PC-9 (cell line): ENCODE measurements around the gene PSMG3. TPM values are rescaled to one million over a fixed set of nuclear protein-coding genes. Genes with fewer than 3 reads are reported as not detected.
A peak's percentile ranks its signal among the peaks of the same experiment; 100 is the strongest.

Source experiments
- BruUV-seq: library from RNA; stranded (reverse); fragments of 400-500 nt; replicated peaks from 2 replicates; lab custom pipeline; 2021; lab: Mats Ljungman, UMichigan
- CTCF ChIA-PET: fragments of 300-600 bp; sonication (Branson Sonifier 250); formaldehyde crosslinking; loops from one replicate; lab custom pipeline; 2022; ENCODE audit warnings: antibody characterized with exemption; lab: Charles Lee
- POLR2A ChIA-PET: fragments of 300-600 bp; sonication (Branson Sonifier 250); formaldehyde crosslinking; loops from one replicate; lab custom pipeline; 2022; ENCODE audit warnings: antibody characterized with exemption; ENCODE audit not compliant: unreplicated experiment; lab: Charles Lee
- DNase-seq, 2 experiments: peaks; one replicate each; pipeline versions ENCODE4 v3.0.0 to v3.0.0-alpha.2; 2015 to 2022; ENCODE audit warnings: mixed read lengths in 1 of 2
- H2AFZ ChIP-seq: fragments of 200-600 bp; sonication (generic); 2 replicates; pipeline ENCODE4 v1.8.1; 2017; ENCODE audit warnings: antibody characterized with exemption
- H3F3A ChIP-seq: fragments of 200-600 bp; sonication (generic); 2 replicates; pipeline ENCODE4 v1.8.1; 2017; ENCODE audit warnings: antibody characterized with exemption, mild to moderate bottlenecking, low read depth; ENCODE audit not compliant: insufficient read depth
- H3K27ac ChIP-seq: fragments of 200-600 bp; sonication (generic); 2 replicates; pipeline ENCODE4 v1.6.1; 2016; ENCODE audit warnings: mixed run types
- H3K27me3 ChIP-seq: fragments of 200-600 bp; sonication (generic); 2 replicates; pipeline ENCODE4 v1.6.1; 2016; ENCODE audit warnings: low read depth, mixed run types; ENCODE audit not compliant: insufficient read depth
- H3K36me3 ChIP-seq: fragments of 200-600 bp; sonication (generic); 2 replicates; pipeline ENCODE4 v1.6.1; 2016; ENCODE audit warnings: low read depth, mixed run types
- H3K4me1 ChIP-seq: fragments of 200-600 bp; sonication (generic); replicated peaks from 2 replicates; pipeline ENCODE4 v1.6.1; 2016; ENCODE audit warnings: mixed run types; ENCODE audit not compliant: insufficient read depth
- H3K4me2 ChIP-seq: fragments of 200-600 bp; sonication (generic); 2 replicates; pipeline ENCODE4 v1.6.1; 2017; ENCODE audit warnings: mixed run types
- H3K4me3 ChIP-seq: fragments of 200-600 bp; sonication (generic); 2 replicates; pipeline ENCODE4 v1.6.1; 2016; ENCODE audit warnings: mixed run types
- H3K79me2 ChIP-seq: fragments of 200-600 bp; sonication (generic); 2 replicates; pipeline ENCODE4 v1.6.1; 2017; ENCODE audit warnings: low read depth, mixed run types
- H3K9me2 ChIP-seq: fragments of 200-600 bp; sonication (generic); 2 replicates; pipeline ENCODE4 v1.8.1; 2017; ENCODE audit warnings: mild to moderate bottlenecking; ENCODE audit not compliant: insufficient read depth
- H3K9me3 ChIP-seq: fragments of 200-600 bp; sonication (generic); 2 replicates; pipeline ENCODE4 v1.8.1; 2016; ENCODE audit warnings: low read depth; ENCODE audit not compliant: insufficient read depth
- H4K20me1 ChIP-seq: fragments of 200-600 bp; sonication (generic); 2 replicates; pipeline ENCODE4 v1.8.1; 2017; ENCODE audit not compliant: insufficient read depth
- CTCF ChIP-seq: fragments of 200-600 bp; sonication (generic); conservative IDR thresholded peaks from 2 replicates; pipeline ENCODE4 v1.6.1; 2017; ENCODE audit warnings: mixed run types, antibody characterized with exemption, mild to moderate bottlenecking, moderate library complexity
- EZH2 ChIP-seq: fragments of 200-600 bp; sonication (generic); IDR thresholded peaks from 2 replicates; pipeline ENCODE4 v1.8.0; 2017; ENCODE audit warnings: antibody characterized with exemption, low read depth
- intact Hi-C: fragments of 100-400 bp; cut with micrococcal nuclease; formaldehyde crosslinking; loops from one replicate; pipeline ENCODE4 v1.10.0; 2022; ENCODE audit not compliant: unreplicated experiment
- total RNA-seq: library from RNA; stranded (reverse); gene quantifications from 2 replicates; pipeline ENCODE4 v1.2.3, GENCODE V29; 2021

Gene PSMG3
- total RNA-seq, 1 experiment from 2014 or later, result 63.3 TPM

- no TSS peak for BruUV-seq
- H3K4me3 ChIP-seq, result no peak overlapping the region
- no peaks in the 10 kb centered on the region for H4K20me1 ChIP-seq
- H2AFZ ChIP-seq, result no peak overlapping the region
- CTCF ChIA-PET, result no interaction called here
- H3K4me1 ChIP-seq, result peaks cover 2% of the 10 kb centered on the region
- POLR2A ChIA-PET, result no interaction called here
- H3K27ac ChIP-seq, result no peak overlapping the region
- no peaks in the 10 kb centered on the region for H3K9me2 ChIP-seq
- H3K27me3 ChIP-seq, result no peaks in the 10 kb centered on the region; the same call in 1 of the 2 replicates
- no peaks in the 10 kb centered on the region for H3K36me3 ChIP-seq
- no peak overlapping the region for H3K4me2 ChIP-seq
- no peak for DNase-seq
- TF ChIP-seq EZH2, result no peak
- TF ChIP-seq CTCF, result no peak
- H3K79me2 ChIP-seq, result no peaks in the 10 kb centered on the region
- H3K9me3 ChIP-seq, result no peaks in the 10 kb centered on the region
- intact Hi-C loops, result loop anchor here (5.0 kb wide), 1 partner anchor 631 kb away; no protein-coding TSS in a partner anchor
- peaks cover 11% of the 10 kb centered on the region for H3F3A ChIP-seq
These were observed 6.9 kb upstream of the PSMG3 start for GRCh38 chr7:1576521-1577253.

GRCh38 chr7:1575809-1576208, 6.0 kb upstream of the PSMG3 start:
- Histone ChIP-seq H3F3A (peaks cover 20% of the 10 kb centered on the region), H3K36me3 (no peaks in the 10 kb centered on the region), H3K4me1 (peaks cover 10% of the 10 kb centered on the region), H3K27ac (no peak overlapping the region), H3K27me3 (no peaks in the 10 kb centered on the region; the same call in 1 of the 2 replicates), H3K4me2 (no peak overlapping the region), H3K9me3 (no peaks in the 10 kb centered on the region), H3K9me2 (no peaks in the 10 kb centered on the region), H2AFZ (no peak overlapping the region), H3K4me3 (no peak overlapping the region), H4K20me1 (no peaks in the 10 kb centered on the region), H3K79me2 (no peaks in the 10 kb centered on the region)
- POLR2A ChIA-PET, result no interaction called here
- BruUV-seq, result no TSS peak
- intact Hi-C loops, result loop anchor here (5.0 kb wide), 1 partner anchor 631 kb away; no protein-coding TSS in a partner anchor
- no peak for DNase-seq
- TF ChIP-seq EZH2 (no peak), CTCF (no peak)
- CTCF ChIA-PET, result no interaction called here

GRCh38 chr7:1572111-1572822, 2.4 kb upstream of the PSMG3 start:
- intact Hi-C loops, result no loop called here
- no peak overlapping the region for H3K27ac ChIP-seq
- H3K4me3 ChIP-seq, result no peak overlapping the region
- CTCF ChIA-PET, result no interaction called here
- peaks cover 30% of the 10 kb centered on the region for H3K79me2 ChIP-seq
- peaks cover 28% of the 10 kb centered on the region for H3K4me1 ChIP-seq
- BruUV-seq, result no TSS peak
- no peak overlapping the region for H2AFZ ChIP-seq
- POLR2A ChIA-PET, result interaction anchor here (0.8 kb wide), 1 partner anchor 670 kb away, joined by 4 read pairs; no protein-coding TSS in a partner anchor
- H3K27me3 ChIP-seq, result no peaks in the 10 kb centered on the region
- no peak for DNase-seq
- H3K9me3 ChIP-seq, result no peaks in the 10 kb centered on the region
- H3K36me3 ChIP-seq, result peaks cover 2% of the 10 kb centered on the region; the same call in 1 of the 2 replicates
- no peaks in the 10 kb centered on the region; the same call in 1 of the 2 replicates for H4K20me1 ChIP-seq
- H3F3A ChIP-seq, result peaks cover 36% of the 10 kb centered on the region
- 0 out of 2 replicates have a peak overlapping the region, but pooled peaks have one; percentile 82 for H3K4me2 ChIP-seq
- no peaks in the 10 kb centered on the region for H3K9me2 ChIP-seq
- TF ChIP-seq EZH2 (no peak), CTCF (no peak)
